Retinal pigment epithelial cell (primary cell): Measurements from ENCODE around the gene MARS1.

Experiments used
- DNase-seq: peaks from one replicate; pipeline ENCODE4 v3.0.0-alpha.2; 2010; ENCODE audit warnings: low read depth
- H3K4me3 ChIP-seq: 2 replicates; pipeline ENCODE4 v1.5.1; 2011; ENCODE audit warnings: mild to moderate bottlenecking, low read length, control low read depth, moderate library complexity
- TF ChIP-seq, protein P1 (sequence below): conservative IDR thresholded peaks from 2 replicates; pipeline ENCODE4 v1.5.1; 2011; ENCODE audit warnings: low read depth, low read length, control low read depth, inconsistent platforms

MARS1 gene

DNA sequence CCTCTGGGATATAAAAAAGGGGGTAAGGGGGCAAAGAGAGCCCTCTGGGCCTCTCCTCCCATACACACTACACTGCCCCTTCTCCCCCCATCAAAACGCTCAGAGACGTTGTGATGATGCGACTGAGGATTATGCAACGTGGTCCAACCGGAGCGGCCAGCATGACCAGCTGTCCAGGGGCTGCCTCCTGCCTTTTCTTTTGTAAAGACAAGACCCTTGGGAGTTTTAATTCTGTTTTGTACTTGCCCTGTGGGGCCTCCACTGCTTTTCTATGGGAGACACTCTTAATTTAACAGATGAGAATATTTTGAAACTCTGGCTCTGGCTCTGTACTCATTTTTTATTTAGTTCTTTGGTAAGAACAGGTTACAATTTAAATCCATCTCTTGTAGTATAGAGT lies 42.0 kb downstream of the MARS1 start:
- DNase-seq = no peak
- TF ChIP-seq, protein P1, sequence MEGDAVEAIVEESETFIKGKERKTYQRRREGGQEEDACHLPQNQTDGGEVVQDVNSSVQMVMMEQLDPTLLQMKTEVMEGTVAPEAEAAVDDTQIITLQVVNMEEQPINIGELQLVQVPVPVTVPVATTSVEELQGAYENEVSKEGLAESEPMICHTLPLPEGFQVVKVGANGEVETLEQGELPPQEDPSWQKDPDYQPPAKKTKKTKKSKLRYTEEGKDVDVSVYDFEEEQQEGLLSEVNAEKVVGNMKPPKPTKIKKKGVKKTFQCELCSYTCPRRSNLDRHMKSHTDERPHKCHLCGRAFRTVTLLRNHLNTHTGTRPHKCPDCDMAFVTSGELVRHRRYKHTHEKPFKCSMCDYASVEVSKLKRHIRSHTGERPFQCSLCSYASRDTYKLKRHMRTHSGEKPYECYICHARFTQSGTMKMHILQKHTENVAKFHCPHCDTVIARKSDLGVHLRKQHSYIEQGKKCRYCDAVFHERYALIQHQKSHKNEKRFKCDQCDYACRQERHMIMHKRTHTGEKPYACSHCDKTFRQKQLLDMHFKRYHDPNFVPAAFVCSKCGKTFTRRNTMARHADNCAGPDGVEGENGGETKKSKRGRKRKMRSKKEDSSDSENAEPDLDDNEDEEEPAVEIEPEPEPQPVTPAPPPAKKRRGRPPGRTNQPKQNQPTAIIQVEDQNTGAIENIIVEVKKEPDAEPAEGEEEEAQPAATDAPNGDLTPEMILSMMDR = no peak
- no peak overlapping the region for H3K4me3 ChIP-seq

DNA sequence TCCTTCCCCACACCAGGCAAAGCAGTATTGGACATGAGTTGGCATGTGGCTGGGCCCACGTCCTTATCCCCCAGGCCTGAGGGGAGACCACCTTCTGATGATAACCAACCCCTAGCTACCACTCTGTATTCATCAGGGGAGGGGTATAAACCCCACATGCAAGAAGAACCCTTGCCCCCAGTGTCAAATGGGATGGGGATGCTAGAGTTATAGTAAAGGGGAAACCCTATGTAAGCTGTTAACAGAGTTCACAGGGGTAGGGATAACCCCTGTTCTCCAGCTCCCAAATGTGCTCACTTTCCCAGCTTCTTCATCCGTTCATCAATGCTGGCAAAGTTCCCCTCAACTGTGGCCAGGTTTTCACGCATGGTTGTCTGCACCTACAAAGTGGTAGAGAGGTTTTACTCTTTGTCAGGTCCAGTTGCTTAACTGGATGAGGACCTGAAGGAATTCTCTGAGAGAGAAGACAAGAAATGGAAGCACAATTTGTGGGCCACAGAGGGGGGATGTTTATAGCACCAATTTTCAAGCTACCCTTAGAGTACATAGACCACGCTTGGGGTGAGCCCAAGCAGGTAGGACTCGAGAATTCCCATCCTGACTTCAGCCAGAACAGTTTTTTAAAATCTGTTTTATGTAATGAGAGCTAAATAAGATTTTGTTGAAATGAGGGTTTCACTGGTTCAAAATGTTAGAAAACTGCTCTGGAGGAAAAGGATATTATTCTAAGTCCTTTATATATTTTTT lies 42.7 kb downstream of the MARS1 start:
- no peak for DNase-seq
- H3K4me3 ChIP-seq = no peak overlapping the region
- TF ChIP-seq, protein P1 = no peak

DNA sequence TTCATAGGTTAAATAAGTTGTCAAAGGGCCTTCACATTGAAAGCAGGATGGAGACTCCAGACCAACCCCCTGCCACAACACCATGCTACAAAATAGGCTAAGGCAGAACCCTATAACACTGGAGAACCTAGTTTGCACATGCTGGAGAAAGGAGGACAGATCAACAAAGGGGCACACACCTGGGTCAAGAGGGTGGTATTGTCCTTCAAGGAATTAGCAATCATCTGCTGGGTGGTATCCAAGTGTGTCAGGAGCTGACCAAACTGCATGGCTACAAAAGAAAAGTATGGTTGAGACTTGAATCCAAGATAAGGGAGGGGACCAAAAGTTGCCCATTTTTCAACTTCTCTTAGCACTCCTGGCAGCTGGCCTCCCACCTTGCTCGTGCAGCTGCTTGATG lies 44.0 kb downstream of the MARS1 start:
- DNase-seq = no peak
- TF ChIP-seq, protein P1 = no peak
- H3K4me3 ChIP-seq = no peak overlapping the region

DNA sequence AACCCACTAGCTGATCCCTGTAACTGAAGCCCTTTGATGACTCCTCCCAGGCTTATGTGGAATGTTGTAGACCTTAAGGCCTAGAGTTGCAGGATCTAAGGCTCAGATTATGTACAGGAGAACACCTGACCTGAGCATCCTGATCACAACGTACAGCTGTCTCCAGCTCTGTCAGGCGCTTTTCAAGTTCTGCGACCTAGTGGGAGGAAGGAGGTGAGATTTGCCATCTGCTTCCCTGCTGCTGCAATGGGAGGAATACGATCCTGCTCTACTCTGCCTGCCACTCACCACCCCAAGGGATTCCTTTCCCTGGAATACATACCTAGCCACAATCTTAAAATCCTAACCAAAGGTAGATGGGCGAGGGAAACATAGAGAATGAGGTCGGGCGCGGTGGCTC lies 45.2 kb downstream of the MARS1 start:
- TF ChIP-seq, protein P1 = no peak
- no peak overlapping the region for H3K4me3 ChIP-seq

DNA sequence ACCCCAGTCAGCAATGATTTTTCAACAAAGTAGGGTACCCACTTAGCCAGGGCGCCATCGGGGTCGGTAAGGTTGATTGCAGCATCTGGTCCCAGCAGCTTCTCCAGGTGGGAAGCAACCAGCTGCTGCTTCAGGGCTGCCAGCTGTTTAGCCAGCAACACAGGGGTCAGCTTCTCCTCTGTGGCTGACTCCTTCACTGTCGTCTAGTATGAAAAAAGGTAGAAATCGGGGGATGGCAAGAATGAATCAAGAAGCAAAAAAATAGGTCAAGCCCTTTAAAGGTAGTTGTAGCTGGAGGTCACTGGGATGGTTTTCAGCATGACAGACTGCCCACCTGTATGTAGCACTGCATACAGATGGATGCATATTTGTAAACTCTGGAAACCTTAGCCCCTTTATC lies 46.4 kb downstream of the MARS1 start:
- no peak for DNase-seq
- TF ChIP-seq, protein P1 = no peak

More for the DNA sequence above, 45.2 kb downstream of the MARS1 start:
- no peak for DNase-seq

DNA sequence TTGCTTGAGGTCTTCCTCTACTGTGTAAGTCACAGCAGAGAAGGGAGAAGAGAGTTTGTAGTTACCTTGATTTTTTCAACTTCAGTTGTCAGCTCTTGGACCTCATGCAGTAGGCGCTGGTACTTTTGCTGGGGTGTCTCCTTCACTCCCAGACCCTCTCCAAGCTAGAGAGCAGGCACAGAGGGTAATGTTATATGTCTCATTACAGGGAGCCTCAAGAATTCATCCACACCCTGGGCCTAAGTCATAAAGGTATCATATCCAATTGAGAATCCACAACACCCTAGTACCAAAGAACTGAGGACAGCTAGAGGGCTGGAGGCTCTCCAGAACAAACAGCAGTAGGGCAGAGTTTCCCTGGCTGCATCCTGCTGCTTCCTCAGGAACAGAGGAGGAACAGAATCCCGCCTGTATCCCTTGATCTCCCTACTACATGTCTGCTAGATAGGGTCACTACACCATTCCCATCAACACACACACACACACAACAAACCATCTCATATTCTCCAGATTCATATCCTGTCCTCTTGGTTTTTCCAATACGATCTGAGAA lies 47.2 kb downstream of the MARS1 start:
- no peak for DNase-seq
- TF ChIP-seq, protein P1 = no peak
- no peak overlapping the region for H3K4me3 ChIP-seq

More for the DNA sequence above, 46.4 kb downstream of the MARS1 start:
- no peak overlapping the region for H3K4me3 ChIP-seq
